NCI-H748 treated with DMSO at 0.1 percent for 48 hours (cell line): ENCODE results near the gene AOC2.
"Not testable (repeated sequence)": the region's sequence is repeated elsewhere in the genome, so short reads cannot be mapped to it uniquely, and the experiment has no call there.

Experiments used
- DNase-seq: peaks from one replicate; lab custom pipeline; 2025; lab: John Stamatoyannopoulos, UW

Gene AOC2

GRCh38 chr17:42832934-42833766 is 11.2 kb upstream of the AOC2 start, which contains the start of gene PSME3:
Gene PSME3, plus strand, starts transcription at chr17:42833397. Its CDS starts 235 bp downstream, at chr17:42833632.
- DNase-seq: peak; percentile 67

- DNase-seq: no peak
Observed at GRCh38 chr17:42833767-42834422, 10.5 kb upstream of the AOC2 start.

GRCh38 chr17:42835732-42836131 is 8.6 kb upstream of the AOC2 start:
- no peak for DNase-seq

- DNase-seq: no peak
Observed at GRCh38 chr17:42841975-42842685, 2.2 kb upstream of the AOC2 start.

- peak; percentile 67 for DNase-seq
Observed at GRCh38 chr17:42843358-42843934, 934 bp upstream of the AOC2 start.

GRCh38 chr17:42844761-42845555 is 578 bp downstream of the AOC2 start:
- no peak for DNase-seq

- DNase-seq: no peak
Observed at GRCh38 chr17:42845556-42845917, 1.2 kb downstream of the AOC2 start.

DNA sequence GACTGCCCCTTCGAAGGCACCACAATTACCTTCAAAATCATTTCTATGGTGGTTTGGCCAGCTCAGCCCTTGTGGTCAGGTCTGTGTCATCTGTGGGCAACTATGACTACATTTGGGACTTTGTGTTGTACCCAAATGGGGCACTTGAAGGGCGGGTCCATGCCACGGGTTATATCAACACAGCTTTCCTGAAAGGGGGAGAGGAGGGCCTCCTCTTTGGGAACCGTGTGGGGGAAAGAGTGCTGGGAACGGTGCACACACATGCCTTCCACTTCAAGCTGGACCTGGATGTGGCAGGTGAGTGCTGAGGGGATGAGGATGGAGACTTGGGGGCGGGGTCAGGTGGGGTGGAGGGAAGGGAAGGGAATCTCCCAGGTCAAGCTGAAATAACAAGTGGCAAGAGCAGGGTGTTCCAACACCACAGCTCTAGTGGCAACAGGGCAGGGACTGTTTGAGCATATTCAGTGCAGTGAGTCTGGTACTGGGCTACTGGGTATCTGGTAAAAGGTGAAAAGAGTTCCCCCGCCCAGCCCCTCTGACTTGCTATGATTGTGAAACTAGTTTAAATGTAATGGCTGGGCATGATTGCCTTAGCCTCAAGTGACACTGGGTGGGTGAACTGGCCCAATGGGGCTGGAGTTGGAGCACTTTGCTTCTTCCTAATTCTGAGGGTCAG is 1.7 kb downstream of the AOC2 start:
- no peak for DNase-seq

- no peak for DNase-seq
Observed at GRCh38 chr17:42846594-42847280, 2.4 kb downstream of the AOC2 start.

GRCh38 chr17:42848093-42848492 is 3.7 kb downstream of the AOC2 start:
- DNase-seq: peak; percentile 14

DNA sequence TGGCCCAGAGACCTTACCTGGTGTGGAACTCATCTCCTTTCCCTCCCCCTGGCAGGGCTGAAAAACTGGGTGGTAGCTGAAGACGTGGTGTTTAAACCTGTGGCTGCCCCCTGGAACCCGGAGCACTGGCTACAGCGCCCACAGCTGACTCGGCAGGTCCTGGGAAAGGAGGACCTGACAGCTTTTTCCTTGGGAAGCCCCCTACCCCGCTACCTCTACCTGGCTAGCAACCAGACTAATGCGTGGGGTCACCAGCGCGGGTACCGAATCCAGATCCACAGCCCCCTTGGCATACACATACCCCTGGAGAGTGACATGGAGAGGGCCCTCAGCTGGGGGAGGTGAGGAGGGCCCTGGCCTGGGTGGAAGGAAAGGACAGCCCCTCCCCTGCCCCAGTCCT is 4.7 kb downstream of the AOC2 start:
- no peak for DNase-seq

GRCh38 chr17:42849451-42850181 is 5.2 kb downstream of the AOC2 start:
- DNase-seq: no peak

DNA sequence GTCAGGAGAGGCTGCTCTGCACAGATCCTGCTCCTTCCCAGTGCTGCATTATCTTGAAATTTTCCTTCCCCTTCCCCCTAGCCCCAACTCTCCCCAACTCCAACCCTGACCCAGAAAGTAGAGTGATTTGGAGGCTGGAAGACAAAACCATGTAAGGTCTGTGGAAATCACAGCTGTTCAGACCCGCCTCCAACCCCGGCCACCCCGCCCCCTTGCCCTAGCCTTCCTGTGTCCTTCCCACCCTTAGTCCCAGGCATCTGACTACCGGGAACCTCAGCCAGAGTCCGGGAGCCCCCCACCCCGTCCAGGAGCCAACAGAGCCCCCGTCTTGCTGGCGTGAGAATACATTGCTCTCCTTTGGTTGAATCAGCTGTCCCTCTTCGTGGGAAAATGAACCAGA is 6.6 kb downstream of the AOC2 start, which contains the start of gene AOC3:
Gene AOC3 (plus strand): TSS at position 246 of the 400 bp plus-strand sequence. CDS start 145 bp downstream, at position 391.
- DNase-seq: no peak

GRCh38 chr17:42851371-42852240 is 7.2 kb downstream of the AOC2 start:
- not testable (repeated sequence) for DNase-seq

DNA sequence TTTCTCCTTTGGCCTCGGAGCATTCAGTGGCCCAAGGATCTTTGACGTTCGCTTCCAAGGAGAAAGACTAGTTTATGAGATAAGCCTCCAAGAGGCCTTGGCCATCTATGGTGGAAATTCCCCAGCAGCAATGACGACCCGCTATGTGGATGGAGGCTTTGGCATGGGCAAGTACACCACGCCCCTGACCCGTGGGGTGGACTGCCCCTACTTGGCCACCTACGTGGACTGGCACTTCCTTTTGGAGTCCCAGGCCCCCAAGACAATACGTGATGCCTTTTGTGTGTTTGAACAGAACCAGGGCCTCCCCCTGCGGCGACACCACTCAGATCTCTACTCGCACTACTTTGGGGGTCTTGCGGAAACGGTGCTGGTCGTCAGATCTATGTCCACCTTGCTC is 8.0 kb downstream of the AOC2 start:
- DNase-seq: no peak

GRCh38 chr17:42853004-42853403 is 8.6 kb downstream of the AOC2 start:
- DNase-seq: no peak

DNA sequence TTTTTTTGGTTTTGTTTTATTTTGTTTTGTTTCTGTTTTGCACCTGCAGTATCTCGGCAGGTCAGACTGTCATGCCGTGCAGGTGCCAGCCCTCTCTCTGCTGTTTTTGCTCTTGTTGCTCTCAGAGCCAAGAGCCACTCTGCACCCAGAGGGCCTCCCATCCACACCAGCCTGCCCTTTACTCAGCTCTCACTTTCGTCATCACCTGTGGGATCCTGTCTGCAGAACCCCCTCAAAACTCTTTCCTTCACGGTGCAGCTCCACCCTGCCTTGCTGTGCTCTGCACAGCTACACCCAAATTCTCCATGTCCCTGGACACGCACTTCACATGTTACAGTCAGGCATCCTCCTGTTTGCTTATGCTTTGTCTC is 9.2 kb downstream of the AOC2 start:
- DNase-seq: no peak

DNA sequence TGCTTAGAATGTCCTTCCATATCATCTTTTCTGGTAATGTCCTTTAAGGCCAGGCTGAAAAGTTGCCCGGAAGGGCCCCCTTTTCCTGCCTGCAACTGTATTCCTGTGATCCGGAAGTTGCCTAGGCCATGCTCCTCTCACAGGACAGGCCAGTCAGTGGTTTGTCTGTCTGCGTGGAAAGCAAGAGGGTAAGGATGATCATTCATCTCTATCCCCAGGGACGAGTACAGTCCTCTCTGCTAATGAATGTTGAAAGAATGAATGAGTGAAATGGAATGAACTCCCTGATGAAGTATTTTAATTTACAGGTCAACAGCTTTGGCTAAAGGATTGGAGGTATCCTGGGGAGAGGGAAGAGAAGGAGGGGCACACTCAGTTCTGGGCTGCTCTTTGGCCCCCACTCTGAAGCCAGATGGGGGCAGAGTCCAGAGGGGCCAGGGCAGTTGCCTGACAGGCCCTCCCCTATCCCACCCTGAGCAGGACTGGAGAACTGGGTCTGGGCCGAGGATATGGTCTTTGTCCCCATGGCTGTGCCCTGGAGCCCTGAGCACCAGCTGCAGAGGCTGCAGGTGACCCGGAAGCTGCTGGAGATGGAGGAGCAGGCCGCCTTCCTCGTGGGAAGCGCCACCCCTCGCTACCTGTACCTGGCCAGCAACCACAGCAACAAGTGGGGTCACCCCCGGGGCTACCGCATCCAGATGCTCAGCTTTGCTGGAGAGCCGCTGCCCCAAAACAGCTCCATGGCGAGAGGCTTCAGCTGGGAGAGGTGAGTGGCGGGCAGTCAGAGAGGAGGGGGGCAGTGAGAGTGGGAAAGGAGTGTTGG is 9.8 kb downstream of the AOC2 start:
- DNase-seq: no peak
